Bronchial epithelial cell (primary cell): ENCODE measurements around the gene NF2. TPM values are rescaled to one million over a fixed set of nuclear protein-coding genes. Genes with fewer than 3 reads are reported as not detected.

Experiments
- DNase-seq: peaks from one replicate; pipeline ENCODE4 v3.0.0-alpha.2; 2010; ENCODE audit warnings: low read depth
- FAIRE-seq: peaks from 2 replicates; lab custom pipeline; 2011; peaks lifted over from hg19 to GRCh38; lab: Jason Lieb, UNC
- H3K27me3 ChIP-seq: 2 replicates; pipeline ENCODE4 v1.5.1; 2011; ENCODE audit warnings: low read length; ENCODE audit not compliant: control insufficient read depth, insufficient read depth
- H3K36me3 ChIP-seq: 2 replicates; pipeline ENCODE4 v1.5.1; 2011; ENCODE audit warnings: low read length; ENCODE audit not compliant: control insufficient read depth, insufficient read depth
- H3K4me3 ChIP-seq: 2 replicates; pipeline ENCODE4 v1.5.1; 2011; ENCODE audit warnings: mild to moderate bottlenecking, low read depth, low read length, control low read depth
- CTCF ChIP-seq: IDR thresholded peaks from 2 replicates; pipeline ENCODE4 v1.5.1; 2011; ENCODE audit warnings: mild to moderate bottlenecking, moderate library complexity, low read length, control low read depth, inconsistent platforms; ENCODE audit not compliant: insufficient read depth, severe bottlenecking
- total RNA-seq: library from RNA; depleted of rRNA; stranded (reverse); fragments of >200 nt; gene quantifications from 2 replicates; pipeline ENCODE4 v1.2.1, GENCODE V29; 2014

NF2 gene
- total RNA-seq, 1 donor from 2014 or later: 28.4 TPM

GRCh38 chr22:29727131-29727523, 123.7 kb downstream of the NF2 start:
- Histone ChIP-seq H3K36me3 (no peaks in the 10 kb centered on the region), H3K4me3 (no peak overlapping the region), H3K27me3 (peaks cover 2% of the 10 kb centered on the region)
- DNase-seq (no peak), FAIRE-seq (no peak)
- TF ChIP-seq CTCF: peak; percentile 61

- DNase-seq (no peak), FAIRE-seq (no peak)
- Histone ChIP-seq H3K4me3 (no peak overlapping the region), H3K36me3 (no peaks in the 10 kb centered on the region), H3K27me3 (peaks cover 2% of the 10 kb centered on the region)
- TF ChIP-seq CTCF: no peak
Measured at GRCh38 chr22:29729161-29729560, 125.7 kb downstream of the NF2 start.

- Histone ChIP-seq H3K36me3 (no peaks in the 10 kb centered on the region), H3K4me3 (no peak overlapping the region), H3K27me3 (no peaks in the 10 kb centered on the region)
- DNase-seq (no peak), FAIRE-seq (no peak)
- no peak for TF ChIP-seq CTCF
Measured at GRCh38 chr22:29731058-29731850, 127.8 kb downstream of the NF2 start.

- no peak for TF ChIP-seq CTCF
- no peak for DNase-seq
- Histone ChIP-seq H3K36me3 (no peaks in the 10 kb centered on the region), H3K4me3 (no peak overlapping the region), H3K27me3 (no peaks in the 10 kb centered on the region)
- no peak for FAIRE-seq
Measured at GRCh38 chr22:29732883-29733282, 129.4 kb downstream of the NF2 start.

GRCh38 chr22:29733362-29734201, 130.1 kb downstream of the NF2 start:
- no peak for DNase-seq
- Histone ChIP-seq H3K27me3 (no peaks in the 10 kb centered on the region), H3K36me3 (no peaks in the 10 kb centered on the region), H3K4me3 (no peak overlapping the region)
- no peak for TF ChIP-seq CTCF
- no peak for FAIRE-seq
